Common myeloid progenitor, CD34-positive (primary cell): Measurements from ENCODE around the gene PPM1E.
"Not testable (repeated sequence)": the region's sequence is repeated elsewhere in the genome, so short reads cannot be mapped to it uniquely, and the experiment has no call there.

ENCODE experiments used
- CTCF ChIA-PET: fragments of 350-600 bp; sonication (Branson Sonifier 250); formaldehyde crosslinking; loops from one replicate; lab custom pipeline; 2021; ENCODE audit warnings: antibody characterized with exemption; lab: Charles Lee
- POLR2A ChIA-PET: fragments of 350-600 bp; sonication (Branson Sonifier 250); formaldehyde crosslinking; loops from one replicate; lab custom pipeline; 2021; ENCODE audit warnings: antibody characterized with exemption; lab: Charles Lee
- DNase-seq, 3 donors: peaks; one replicate each; pipeline versions ENCODE4 v3.0.0 to v3.0.0-alpha.2; 2013
- H3K27ac ChIP-seq, 2 experiments: 1 replicate in 1 of 2; 2 replicates in 1 of 2; pipeline ENCODE4 v1.7.0; 2013; ENCODE audit warnings: inconsistent platforms in 2 of 2, low read length in 2 of 2, mild to moderate bottlenecking in 2 of 2, low read depth in 1 of 2, moderate library complexity in 1 of 2; ENCODE audit not compliant: severe bottlenecking in 2 of 2, insufficient read depth in 1 of 2, poor library complexity in 1 of 2
- H3K27me3 ChIP-seq, 5 experiments: replicated peaks in 2 of 5; 1 replicate in 3 of 5; 2 replicates in 2 of 5; pipeline versions ENCODE4 v1.6.1 to v1.7.0; 2013; ENCODE audit warnings: low read length in 4 of 5, mild to moderate bottlenecking in 2 of 5, moderate library complexity in 2 of 5, inconsistent platforms in 1 of 5; ENCODE audit not compliant: insufficient read depth in 5 of 5, control insufficient read depth in 4 of 5
- H3K36me3 ChIP-seq, 4 experiments: 1 replicate in 2 of 4; 2 replicates in 2 of 4; pipeline versions ENCODE4 v1.6.1 to v1.7.0; 2013; ENCODE audit warnings: low read length in 3 of 4, control low read depth in 1 of 4, mild to moderate bottlenecking in 1 of 4; ENCODE audit not compliant: control insufficient read depth in 4 of 4, insufficient read depth in 4 of 4
- H3K4me1 ChIP-seq, 4 experiments: 1 replicate in 3 of 4; 2 replicates in 1 of 4; pipeline versions ENCODE4 v1.6.1 to v1.7.1; 2013; ENCODE audit warnings: low read length in 3 of 4, mild to moderate bottlenecking in 3 of 4, control low read depth in 1 of 4, inconsistent platforms in 1 of 4, moderate library complexity in 1 of 4; ENCODE audit not compliant: control insufficient read depth in 4 of 4, insufficient read depth in 4 of 4; ENCODE audit errors: control extremely low read depth in 1 of 4
- H3K4me3 ChIP-seq, 7 experiments: 1 replicate in 4 of 7; 2 replicates in 3 of 7; pipeline versions ENCODE4 v1.5.1 to v1.7.0; 2013; ENCODE audit warnings: mild to moderate bottlenecking in 7 of 7, low read length in 6 of 7, moderate library complexity in 6 of 7, inconsistent platforms in 2 of 7, low read depth in 2 of 7, control low read depth in 1 of 7; ENCODE audit not compliant: insufficient read depth in 4 of 7, control insufficient read depth in 1 of 7; ENCODE audit errors: extremely low read depth in 1 of 7
- H3K9me3 ChIP-seq, 5 experiments: 1 replicate in 4 of 5; 2 replicates in 1 of 5; pipeline versions ENCODE4 v1.6.1 to v1.7.1; 2013; ENCODE audit warnings: low read length in 4 of 5, mild to moderate bottlenecking in 2 of 5, inconsistent platforms in 1 of 5, low read depth in 1 of 5, moderate library complexity in 1 of 5; ENCODE audit not compliant: control insufficient read depth in 4 of 5, insufficient read depth in 2 of 5; ENCODE audit errors: control extremely low read depth in 1 of 5
- WGBS: methylation state at CpG from one replicate; pipeline ENCODE4 v1.1.5; 2013; ENCODE audit not compliant: insufficient coverage; 5-methylcytosine and 5-hydroxymethylcytosine counted together

Gene PPM1E

DNA sequence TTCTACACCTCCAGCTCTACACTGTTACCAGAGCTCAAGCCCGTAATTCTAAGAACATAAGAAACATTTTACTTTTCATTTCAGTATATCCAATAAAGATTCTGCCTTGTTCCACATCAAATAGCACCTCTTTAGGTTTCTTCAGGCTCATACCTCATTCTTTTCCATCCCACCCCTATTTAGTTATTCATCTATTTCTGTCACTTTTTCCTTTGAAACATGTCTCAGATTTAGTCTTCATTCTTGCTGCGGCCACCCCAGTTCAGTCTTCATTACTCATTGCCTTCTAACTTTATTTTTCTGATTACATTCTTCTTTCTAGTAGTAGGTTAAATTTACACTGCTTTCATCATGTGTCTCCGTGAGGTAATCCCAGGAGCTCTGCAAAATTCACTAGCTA is 33.5 kb downstream of the PPM1E start:
- WGBS = 100% methylated on average over 1 of the region's 3 CpGs
- no peak for DNase-seq
- ChIA-PET POLR2A (no interaction called here), CTCF (no interaction called here)
- H3K4me1 ChIP-seq = no peaks in the 10 kb centered on the region
- H3K9me3 ChIP-seq = no peaks in the 10 kb centered on the region
- peaks cover 0 to 4% (median 3%) of the 10 kb centered on the region in 5 experiments for H3K27me3 ChIP-seq
- H3K4me3 ChIP-seq = no peak overlapping the region
- H3K36me3 ChIP-seq = no peaks in the 10 kb centered on the region
- H3K27ac ChIP-seq = no peak overlapping the region

DNA sequence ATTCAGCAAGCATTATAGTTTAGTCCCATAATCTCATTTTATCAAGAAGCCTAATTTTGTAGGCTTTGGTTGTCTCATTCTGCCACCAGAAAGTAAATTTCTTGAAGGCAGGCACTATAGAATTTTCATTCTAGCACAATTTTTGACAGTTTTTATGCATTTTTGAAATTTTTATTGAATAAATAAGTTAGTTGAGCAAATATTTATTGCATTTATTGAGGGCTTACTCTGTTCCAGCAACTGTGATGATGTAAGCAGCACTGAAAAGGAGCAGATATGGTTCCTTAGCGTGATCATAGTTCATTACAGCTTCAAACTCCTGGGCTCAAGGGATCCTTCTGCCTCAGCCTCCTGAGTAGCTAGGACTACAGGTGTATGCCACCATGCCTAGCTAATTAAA is 34.2 kb downstream of the PPM1E start:
- no peaks in the 10 kb centered on the region for H3K36me3 ChIP-seq
- DNase-seq = no peak
- H3K9me3 ChIP-seq = peaks cover 0 to 4% (median 0%) of the 10 kb centered on the region in 5 experiments
- H3K27me3 ChIP-seq = peaks cover 0 to 4% (median 3%) of the 10 kb centered on the region in 5 experiments
- ChIA-PET CTCF (no interaction called here), POLR2A (interaction anchor here (0.6 kb wide), 1 partner anchor 111 kb away, joined by 3 read pairs; no protein-coding TSS in a partner anchor)
- H3K27ac ChIP-seq = no peak overlapping the region
- 100% methylated on average over 1 of the region's 1 CpG for WGBS
- no peaks in the 10 kb centered on the region for H3K4me1 ChIP-seq
- H3K4me3 ChIP-seq = no peak overlapping the region

DNA sequence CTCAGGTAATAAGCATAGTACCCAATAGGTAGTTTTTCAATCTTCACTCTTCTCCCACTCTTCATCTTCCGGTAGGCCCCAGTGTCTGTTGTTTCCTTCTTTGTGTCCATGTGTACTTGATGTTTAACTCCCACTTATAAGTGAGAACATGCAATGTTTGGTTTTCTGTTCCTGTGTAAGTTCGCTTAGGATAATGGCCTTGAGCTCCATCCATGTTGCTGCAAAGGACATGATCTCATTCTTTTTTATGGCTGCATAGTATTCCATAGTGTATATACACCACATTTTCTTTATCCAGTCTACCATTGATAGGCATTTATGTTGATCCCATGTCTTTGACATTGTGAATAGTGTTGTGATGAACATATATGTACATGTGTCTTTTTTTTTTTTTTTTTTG is 38.9 kb downstream of the PPM1E start:
- H3K27ac ChIP-seq, H3K4me3 ChIP-seq, H3K27me3 ChIP-seq, POLR2A ChIA-PET, H3K9me3 ChIP-seq, H3K4me1 ChIP-seq, H3K36me3 ChIP-seq, DNase-seq: not testable (repeated sequence)
- WGBS = no CpG with 5 or more reads among the region's 2 CpGs
- CTCF ChIA-PET = interaction anchor here (0.7 kb wide), 1 partner anchor 1367 kb away, joined by 3 read pairs; no protein-coding TSS in a partner anchor

DNA sequence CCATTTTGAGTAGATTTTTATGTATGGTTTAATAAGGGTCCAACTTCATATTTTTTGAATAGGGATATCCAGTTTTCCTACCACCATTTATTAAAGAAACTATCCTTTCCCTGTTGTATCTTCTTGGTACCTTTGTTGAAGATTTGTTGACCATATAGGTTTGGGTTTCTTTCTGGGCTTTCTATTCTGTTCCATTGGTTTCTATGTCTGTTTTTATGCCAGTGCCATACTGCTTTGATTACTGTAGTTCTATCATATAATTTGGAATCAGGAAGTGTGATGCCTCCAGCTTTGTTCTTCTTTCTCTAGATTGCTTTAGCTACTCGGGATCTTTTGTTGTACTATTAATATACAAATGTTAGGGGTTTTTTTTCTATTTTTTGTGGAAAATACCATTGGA is 46.5 kb downstream of the PPM1E start:
- H3K27ac ChIP-seq = no peak overlapping the region
- ChIA-PET CTCF (no interaction called here), POLR2A (no interaction called here)
- DNase-seq = no peak
- H3K9me3 ChIP-seq = no peaks in the 10 kb centered on the region
- no peaks in the 10 kb centered on the region for H3K36me3 ChIP-seq
- H3K4me3 ChIP-seq = no peak overlapping the region
- H3K4me1 ChIP-seq = no peaks in the 10 kb centered on the region
- no peaks in the 10 kb centered on the region for H3K27me3 ChIP-seq
- no CpG with 5 or more reads among the region's 1 CpG for WGBS

DNA sequence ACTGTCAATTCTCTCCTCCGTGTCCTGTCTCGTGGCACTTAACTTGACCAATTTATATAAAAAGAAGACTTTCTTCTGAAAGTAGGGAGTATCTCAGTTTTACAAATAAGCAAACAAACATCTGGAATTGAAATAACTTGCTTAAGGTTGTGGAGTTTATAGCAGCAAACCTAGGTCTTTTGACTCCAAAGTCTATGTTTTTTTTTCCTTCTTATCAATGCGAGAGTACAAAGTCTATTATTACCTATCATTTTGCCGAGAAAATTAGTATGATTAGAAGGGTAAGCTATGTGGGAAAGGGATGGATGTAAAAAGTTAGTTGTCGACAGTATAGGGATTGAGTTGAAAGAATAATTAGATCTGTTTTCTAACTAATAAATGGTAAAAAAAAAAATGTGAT is 50.4 kb downstream of the PPM1E start:
- Histone ChIP-seq H3K36me3 (no peaks in the 10 kb centered on the region), H3K4me3 (no peak overlapping the region), H3K4me1 (no peaks in the 10 kb centered on the region), H3K27me3 (peaks cover 0 to 2% (median 0%) of the 10 kb centered on the region in 5 experiments), H3K9me3 (no peaks in the 10 kb centered on the region), H3K27ac (no peak overlapping the region)
- no peak for DNase-seq
- POLR2A ChIA-PET = no interaction called here
- CTCF ChIA-PET = no interaction called here
- WGBS = 100% methylated on average over 2 of the region's 5 CpGs

DNA sequence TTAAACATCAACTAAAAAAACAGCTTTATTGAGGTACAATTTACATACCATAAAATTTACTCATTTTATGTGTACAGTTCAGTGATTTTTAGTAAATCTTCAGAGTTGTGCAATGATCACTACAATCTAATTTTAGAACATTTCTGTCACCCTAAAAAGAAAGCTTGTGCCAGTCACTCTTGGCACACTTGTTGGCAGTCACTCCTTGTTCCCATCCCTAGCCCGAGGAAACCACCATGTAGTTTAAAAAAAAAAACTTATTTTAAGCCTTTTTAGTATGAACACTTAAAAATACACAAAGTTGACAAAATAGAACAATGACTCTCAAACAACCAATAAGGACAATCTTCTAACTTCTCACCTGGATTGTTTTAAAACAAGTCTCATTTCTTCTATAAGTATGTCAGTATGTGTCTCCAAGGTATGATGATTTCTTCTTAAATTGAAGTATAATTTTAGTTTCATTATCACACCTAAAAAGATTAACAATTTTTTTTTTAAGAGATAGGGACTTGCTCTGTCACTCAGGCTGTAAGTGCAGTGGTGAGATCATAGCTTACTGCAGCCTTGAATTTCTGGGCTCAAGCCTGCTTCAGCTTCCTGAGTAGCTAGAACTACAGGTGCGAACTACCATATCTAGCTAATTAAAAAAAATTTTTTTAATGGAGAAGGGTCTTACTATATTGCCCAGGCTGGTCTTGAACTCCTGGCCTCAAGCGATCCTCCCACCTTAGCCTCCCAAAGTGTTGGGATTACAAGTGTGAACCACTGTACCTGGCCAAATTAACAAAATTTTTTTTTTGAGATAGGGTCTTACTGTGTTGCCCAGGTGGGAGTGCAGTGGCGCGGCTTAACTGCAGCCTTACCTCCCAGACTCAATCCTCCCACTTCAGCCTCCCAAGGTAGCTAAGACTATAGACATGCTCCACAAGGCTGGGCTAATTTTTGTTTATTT is 53.2 kb downstream of the PPM1E start:
- H3K4me3 ChIP-seq = no peak overlapping the region
- no CpG with 5 or more reads among the region's 5 CpGs for whole genome bisulfite sequencing
- H3K36me3 ChIP-seq = no peaks in the 10 kb centered on the region
- ChIA-PET CTCF (no interaction called here), POLR2A (no interaction called here)
- no peak overlapping the region for H3K27ac ChIP-seq
- no peaks in the 10 kb centered on the region for H3K4me1 ChIP-seq
- no peak for DNase-seq
- H3K9me3 ChIP-seq = no peaks in the 10 kb centered on the region
- peaks cover 0 to 2% (median 0%) of the 10 kb centered on the region in 5 experiments for H3K27me3 ChIP-seq

DNA sequence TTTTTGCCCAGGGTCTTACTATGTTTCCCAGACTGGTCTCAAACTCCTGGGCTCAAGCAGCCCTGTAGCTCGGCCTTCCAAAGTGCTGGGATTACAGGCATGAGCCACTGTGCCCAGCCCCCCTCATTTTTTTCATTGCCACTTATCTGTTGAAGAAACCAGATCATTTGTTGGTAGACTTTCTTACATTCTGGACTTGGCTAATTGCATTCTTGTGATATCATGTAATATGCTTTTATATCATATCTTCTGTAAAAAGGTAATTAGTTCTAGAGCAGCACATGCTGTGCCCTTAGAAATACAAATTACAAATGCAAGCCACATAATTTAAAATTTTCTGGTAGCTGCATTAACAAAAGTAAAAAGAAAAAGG is 53.9 kb downstream of the PPM1E start:
- Histone ChIP-seq H3K4me3 (no peak overlapping the region), H3K27ac (no peak overlapping the region), H3K27me3 (peaks cover 0 to 2% (median 0%) of the 10 kb centered on the region in 5 experiments), H3K9me3 (no peaks in the 10 kb centered on the region), H3K36me3 (no peaks in the 10 kb centered on the region), H3K4me1 (no peaks in the 10 kb centered on the region)
- DNase-seq = no peak
- WGBS = 100% methylated on average over 1 of the region's 1 CpG
- ChIA-PET CTCF (no interaction called here), POLR2A (no interaction called here)
